Activated CD8-positive, alpha-beta memory T cell treated with anti-CD3 and anti-CD28 coated beads, Interleukin-2, amount 50 U/mL, for 24 hours (primary cell): ENCODE measurements around the gene PITPNM3.
A peak's percentile ranks its signal among the peaks of the same experiment; 100 is the strongest.

Experiments
- DNase-seq: peaks from one replicate; pipeline ENCODE4 v3.0.0-alpha.2; 2020; ENCODE audit errors: extremely low read depth

PITPNM3 gene

DNA sequence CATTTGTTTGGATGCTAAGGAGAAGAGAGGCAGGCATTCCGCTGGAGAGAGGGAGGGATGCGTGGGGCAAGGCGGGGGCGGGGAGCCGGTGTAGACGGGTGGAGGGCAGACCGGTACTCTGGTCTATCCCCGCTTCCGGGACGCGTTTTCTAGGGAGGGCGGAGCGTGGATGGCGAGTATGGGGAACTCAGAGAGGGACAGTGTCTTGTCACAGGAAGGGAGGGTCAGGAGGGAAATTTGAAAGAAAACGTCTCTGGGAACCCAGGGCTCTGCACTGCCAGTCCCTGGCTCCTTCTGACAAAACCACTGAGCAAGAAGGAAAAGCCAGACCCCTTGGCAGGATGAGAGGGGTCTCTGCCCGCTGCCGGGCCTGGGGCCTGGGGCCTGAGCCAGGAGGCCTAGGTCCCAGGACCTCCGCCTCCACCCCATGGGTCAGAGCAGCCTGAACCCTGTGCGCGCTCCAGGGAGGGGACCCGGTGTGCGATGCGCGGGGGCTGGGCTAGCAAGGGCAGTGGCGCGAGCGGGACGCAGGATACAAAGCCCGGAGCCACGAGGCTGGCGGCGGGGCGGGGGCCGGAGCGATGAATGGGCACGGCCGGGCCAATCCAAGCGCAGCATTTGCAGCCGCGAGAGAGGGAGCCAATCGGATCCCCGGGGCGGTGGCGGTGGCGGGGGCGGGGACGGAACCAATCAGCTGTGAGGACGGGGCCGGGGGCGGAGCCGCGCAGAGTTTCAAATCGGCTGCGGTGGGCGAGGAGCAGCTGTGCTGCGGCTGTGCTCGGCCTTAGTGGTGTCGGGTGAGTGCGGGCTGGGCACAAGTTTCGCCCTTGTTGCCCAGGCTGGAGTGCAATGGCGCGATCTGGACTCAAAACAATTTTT, 112.4 kb downstream of the PITPNM3 start, which contains the start of gene PIMREG:
Gene PIMREG, plus strand, starts transcription at position 764 of the 879 bp plus-strand sequence. CDS start 656 bp downstream, outside the sequence.
- peak; percentile 79 for DNase-seq

DNA sequence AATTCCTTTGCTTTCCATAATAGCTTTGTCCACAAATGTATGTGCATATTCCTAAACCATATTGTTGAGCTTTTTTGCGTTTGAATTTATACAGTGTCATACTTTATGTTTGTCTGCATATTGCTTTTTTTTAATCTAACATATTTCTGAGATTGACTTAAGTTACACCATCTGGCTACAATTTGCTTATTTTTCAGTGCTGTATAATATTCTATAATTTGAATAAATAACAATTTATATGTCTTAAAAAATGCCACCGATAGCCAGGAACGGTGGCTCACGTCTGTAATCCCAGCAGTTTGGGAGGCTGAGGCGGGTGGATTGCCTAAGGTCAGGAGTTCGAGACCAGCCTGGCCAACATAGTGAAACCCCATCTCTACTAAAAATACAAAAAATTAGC, 113.6 kb downstream of the PITPNM3 start:
- no peak for DNase-seq

DNA sequence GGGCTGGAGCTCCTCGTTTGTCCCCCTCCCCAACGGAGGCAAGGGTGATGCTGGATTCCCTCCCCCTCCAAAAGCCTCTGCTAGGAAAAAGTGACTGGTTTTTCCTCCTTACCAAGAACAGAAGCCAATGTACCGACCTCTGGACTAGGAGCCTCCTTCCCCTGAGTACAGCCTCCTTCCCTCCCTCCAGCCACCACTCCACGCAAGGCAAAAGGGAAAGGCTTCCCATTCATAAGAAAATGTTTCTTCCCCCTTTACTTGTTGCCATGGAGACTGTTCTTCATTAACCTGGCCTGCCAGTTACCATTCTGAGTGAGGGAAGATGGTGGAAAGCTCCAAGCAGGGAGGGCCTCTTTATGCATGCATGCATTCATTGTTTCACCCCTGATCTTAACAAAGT, 116.4 kb downstream of the PITPNM3 start:
- no peak for DNase-seq

DNA sequence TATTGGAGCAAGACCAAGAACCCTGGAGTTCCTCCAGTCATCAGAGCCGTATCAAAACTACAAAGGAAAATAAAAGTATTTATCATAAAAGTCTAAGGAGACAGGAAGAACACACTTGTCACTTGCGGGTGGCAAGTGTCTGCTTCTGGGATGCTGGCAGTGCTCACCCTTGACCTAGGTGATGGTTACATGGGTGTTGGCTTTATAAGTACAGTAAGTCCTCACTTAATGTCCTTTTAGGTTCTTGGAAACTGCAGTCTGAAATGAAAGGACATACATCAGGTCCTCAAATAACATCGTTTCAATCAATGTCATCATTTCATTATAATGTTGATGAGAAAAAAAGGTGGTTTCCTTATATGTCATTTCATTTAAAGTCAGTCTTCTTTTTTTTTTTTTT, 118.4 kb downstream of the PITPNM3 start:
- no peak for DNase-seq

DNA sequence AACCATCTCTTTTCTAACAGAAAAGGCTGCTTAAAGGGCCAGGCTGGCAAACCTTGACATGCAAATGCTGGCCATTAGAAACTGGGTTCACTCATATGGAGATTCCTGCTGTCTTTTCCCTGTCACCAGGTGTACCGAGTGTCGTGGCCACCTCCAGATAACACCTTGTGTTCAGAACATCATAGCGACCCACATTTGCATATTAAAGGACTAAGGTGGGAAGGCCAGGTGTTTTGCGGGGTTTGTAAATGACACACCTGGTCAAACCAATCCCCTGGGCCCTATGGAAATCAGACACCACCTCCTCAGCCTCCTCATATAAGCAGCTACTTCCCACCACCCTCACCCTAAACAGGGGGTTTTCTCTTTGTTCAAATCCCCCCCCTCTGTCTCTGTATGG, 118.9 kb downstream of the PITPNM3 start:
- no peak for DNase-seq

DNA sequence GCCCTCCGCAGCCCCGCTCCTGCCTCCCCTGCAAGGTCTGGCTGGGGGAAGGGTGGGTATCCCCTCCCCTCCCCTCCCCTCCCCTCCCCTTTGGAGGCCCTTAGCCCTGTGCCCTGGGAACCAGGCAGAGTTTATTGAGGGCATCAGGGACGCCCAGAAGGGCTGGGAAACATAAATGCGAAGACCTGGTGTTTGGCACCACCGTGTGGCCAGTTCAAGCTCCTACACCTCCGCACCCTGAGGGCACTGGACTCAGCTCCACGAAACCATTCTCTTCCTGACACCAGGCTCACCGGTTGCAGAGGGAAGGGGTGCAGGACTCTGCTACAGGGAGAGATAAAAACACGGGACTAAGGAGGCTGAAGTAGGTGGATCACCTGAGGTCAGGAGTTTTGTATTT, 120.4 kb downstream of the PITPNM3 start:
- DNase-seq = peak; percentile 18

DNA sequence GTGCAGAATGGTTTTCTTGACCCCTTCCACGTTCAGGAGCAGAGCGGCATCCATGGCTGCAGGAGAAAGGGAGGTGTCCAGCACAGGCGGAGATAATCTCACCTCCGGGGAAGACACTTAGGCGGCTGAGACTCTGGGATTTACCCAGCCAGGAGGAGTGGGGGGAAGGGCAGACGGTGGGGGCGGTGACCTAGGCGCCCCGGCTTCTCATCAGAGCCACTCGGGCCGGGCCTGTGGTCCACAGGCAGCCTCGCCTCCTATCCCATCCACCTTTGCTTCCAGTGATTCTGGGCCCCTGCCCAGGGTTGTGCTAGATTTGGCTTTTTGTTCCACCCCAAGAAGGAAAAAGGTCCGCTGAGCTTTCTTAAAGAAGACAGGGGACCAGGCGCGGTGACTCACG, 121.3 kb downstream of the PITPNM3 start, which contains the start of gene AIPL1:
Gene AIPL1, minus strand, starts transcription at position 71 of the 400 bp plus-strand sequence. Its CDS starts 17 bp downstream, at position 54.
- DNase-seq = no peak

DNA sequence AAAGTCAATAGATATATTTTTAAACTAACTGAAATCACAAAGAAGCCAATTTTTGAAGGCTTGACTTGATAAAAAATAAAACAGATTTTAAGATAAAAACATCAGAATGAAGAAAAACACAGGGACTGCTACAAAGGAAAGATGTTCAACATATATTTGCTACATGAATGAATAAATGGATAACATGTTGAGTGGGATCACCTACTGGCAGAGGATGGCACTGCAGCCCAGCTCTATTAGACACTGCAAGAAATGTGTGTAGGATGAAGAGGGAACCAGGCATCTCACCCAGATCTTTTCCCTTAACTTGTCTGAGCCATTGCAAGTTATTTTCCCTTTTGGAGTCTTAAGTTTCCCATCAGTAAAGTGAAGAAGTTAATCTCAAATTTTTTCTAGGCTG, 125.6 kb downstream of the PITPNM3 start:
- no peak for DNase-seq

DNA sequence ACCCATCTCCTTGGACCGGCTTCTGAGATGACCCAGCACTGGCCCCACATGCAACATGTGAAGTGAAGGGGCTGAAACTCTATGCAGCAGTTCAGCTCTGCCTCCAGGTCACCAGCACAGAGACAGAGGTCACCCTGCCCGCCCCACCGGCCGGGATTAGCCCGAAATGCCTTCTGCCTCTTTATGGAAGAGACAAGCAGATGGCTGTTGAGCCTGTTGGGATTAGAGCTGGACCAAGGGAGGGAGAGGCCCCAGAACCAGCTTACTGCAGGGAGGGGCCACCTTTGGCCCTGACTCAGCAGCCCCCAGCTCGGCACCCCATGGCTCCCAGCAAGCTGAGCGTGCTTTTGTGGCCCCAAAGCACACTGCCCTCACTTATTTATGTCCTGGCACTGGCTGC, 127.1 kb downstream of the PITPNM3 start:
- no peak for DNase-seq

DNA sequence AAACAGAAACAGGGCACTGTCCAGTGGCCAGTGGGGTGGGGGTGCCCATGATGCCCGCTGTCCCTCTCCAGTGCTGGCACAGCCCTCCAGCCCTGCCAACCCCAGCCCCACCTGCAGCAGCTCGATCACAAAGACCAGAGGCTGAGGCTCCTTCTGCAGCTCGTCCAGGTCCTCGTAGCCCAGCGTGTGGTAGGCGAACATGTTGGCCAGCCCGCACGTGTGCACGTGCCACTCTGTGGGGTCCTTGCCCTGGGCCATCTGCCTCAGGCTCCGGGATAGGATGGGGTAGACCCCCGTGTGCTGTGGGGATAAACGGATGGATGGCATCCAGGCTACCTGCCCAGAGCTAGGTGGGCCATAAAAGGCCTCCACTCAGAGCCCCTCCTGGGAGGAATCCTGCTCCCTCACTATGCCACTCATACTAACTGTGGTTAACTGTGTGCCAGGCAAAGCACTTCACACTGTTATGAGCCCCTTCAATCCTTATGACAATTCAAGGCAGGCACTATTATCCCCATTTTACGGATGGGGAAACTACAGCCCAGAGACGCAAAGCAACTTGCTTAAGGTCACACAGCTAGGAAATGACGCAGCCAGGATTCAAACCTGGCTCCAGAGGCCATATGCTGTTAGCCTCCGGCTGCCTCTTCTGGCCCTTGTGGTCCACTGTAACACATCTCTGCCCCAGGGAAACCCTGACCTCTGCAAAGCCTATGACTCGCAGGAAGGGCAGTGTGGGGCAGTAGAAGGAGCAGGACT, 128.0 kb downstream of the PITPNM3 start:
- DNase-seq = no peak

DNA sequence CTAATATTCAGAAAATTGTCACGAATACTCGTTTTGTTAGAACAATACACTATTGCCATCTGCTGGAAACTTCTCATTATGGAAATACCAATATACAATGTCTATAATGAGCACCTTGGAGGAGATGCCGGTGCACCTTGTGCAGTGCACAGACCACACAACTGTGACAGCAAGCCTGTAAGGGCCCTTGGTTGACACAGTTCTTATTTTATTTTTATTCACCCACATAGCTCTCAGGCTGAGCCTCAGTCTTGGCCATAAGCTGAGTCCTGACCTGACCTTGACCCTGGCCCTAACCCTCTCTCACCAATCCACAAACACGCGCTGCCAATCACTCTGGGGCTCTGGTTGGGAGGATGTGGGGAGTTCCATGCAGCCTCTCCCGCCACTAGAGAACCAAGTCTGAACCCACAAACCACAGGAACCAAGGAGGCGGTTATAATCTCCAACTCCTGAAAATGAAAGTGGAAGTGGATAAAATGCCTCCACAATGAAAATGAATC, 129.0 kb downstream of the PITPNM3 start:
- DNase-seq = peak; percentile 19

DNA sequence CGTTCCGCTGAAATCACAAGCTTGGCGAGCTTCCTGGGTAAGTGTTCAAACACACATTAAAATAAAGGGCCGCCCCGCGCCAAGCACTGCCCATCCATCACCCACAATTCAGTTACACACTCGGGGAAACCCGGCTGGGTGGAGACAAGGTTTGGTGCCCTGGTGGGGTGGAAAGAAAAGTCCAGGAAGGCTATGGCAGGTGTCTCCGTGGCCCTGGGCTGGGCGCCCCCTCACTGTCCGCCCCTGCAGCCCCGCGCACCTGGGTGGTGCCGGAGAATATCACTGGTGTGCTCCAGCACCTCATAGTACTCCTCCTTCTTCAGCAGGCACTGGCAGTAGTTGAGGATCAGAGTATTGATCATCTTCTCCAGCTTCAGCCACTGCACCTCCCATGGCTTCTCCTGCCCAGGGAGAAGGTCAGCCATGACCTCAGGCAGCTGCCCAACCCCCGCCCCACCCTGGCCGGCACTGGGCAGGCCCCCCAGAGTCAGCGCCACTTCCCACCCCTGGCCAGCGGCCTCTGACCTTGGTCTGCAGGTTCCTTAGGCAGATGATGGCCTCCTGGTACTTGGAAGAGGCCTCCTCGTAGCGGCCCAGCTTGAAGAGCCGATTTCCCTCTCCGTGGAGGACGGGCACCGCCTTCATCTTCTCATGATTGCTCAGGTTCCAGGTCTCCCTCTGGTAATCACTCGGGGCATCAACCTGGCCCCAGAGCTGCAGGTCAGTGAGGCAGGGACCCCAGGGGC, 129.8 kb downstream of the PITPNM3 start:
- DNase-seq = no peak

DNA sequence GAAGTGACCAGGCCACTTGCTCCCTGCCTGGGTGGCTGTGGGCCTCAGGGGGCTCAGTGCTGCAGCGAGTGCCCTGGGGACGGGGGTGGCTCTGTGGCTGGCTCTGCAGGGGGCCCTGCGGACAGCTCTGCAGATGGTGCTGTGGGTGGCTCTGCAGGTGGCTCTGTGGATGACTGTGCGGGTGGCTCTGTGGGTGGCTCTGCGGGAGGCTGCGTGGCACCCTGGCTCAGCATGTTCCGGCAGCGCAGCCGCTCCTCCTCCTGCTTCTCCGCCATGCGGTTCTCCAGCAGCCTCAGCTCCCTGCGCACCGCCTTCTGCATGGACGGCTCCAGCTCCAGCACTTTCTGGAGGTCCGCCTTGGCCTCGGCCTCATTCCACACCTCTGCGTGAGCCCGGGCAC, 130.9 kb downstream of the PITPNM3 start:
- DNase-seq = no peak

DNA sequence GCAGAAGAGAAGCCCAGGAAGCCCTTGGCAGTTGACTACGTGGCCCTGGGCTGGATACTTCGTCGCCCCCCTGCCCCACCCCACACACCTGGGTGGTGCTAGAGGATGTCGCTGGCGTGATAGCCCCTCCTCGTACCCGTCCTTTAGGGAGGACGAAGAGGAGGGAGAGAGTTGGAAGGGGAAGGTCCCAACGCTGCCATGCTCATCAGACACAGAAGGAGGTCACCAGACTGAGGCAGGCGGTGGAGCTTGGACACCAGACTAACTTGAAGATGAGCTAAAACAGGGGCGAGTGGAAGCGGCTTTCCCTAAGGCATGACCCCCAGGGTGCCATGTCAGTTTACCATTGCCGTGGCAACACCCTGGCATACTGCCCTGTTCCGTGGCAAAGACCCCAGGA, 132.4 kb downstream of the PITPNM3 start:
- DNase-seq = no peak

DNA sequence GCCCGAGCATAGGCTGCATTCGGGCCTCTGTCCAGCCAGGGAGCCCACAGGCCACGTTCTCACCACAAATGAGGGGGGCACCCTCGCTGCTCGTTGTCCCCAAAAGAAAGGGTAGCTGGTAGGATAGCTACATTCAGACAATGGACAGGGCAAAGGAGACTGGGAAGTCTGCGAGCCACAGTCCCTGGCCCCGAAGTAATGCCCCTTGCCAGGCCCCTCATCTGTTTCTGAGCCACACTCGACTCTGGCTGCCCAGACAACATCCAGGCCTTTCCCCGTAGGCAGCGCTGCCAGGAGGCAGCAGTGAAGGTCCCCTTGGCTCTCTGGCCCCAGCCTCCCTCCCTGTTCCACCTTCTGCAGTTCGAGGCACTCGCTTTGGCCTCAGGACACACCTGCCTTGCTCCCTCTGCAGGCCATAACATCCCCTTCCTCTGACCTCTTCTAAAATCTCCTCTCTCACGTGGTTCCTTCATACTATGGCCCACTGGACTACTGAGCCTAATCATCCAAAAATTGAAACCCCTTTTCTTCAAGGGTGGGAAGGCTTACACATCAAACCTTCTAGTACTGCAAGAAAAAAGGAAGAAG, 133.6 kb downstream of the PITPNM3 start:
- DNase-seq = no peak

DNA sequence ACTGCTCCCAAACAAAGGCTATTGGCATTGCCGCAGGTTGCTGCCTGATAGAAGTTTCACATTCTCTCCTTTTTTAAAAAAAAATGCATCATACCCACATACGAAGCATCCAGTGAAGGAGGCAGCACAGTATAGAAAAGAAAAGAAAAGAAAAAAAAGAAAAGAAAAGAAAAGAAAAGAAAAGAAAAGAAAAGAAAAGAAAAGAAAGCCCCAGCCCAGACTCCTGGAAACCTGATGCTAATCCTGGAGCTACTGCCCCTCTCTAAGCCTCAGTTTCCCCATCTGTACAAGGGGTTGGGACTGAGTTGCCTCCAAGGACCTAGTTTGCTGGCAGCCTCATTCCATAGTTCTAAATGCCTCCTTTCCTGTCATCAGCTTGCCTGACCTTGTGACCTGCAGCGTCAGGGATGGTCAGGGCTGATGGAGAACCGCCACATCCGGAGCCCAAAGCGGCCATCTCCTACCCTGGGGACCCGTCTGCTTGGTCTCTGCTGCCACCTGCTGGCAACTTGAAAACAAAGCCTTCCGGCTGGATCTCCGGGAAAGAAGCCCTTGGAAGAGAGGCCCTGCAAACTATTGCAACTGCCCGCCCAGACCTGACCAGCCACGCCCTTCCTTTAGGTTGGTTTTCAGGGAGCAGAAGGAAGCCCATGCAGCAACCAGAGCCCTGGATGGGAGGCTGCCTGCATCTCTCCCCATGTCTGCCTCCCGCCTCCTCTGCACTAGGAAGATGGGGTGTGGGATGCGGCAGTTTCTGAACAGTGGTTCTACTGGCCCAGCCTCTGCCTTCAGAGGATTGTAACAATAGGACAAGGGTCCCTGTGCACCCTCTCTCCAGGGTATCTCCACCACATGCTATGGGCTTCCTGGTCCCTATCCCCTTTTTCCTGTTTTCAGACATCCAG, 134.4 kb downstream of the PITPNM3 start:
- peak; percentile 43 for DNase-seq

DNA sequence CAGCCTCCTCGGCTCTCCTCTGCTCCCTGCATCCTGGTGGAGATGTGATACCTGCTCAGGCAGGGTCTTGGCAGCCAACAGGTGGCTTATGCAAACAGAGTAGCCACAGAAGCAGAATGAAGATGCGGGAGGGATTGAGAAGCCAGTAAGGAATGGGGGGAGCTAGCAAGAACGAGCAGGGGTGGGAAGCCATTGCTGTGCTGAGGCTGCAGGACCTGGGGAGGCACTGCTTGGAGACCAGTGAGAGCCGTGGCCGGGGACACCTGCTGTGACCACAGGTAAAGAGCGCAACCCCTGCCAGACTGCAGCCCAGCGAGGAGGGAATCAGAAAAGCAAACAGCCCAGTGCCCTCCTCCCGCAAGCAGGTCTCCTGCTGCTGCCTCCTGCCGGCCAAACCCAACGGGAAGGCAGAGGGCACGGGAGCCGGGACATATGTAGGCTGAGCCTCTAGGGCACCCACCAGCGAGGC, 136.1 kb downstream of the PITPNM3 start:
- DNase-seq = no peak

DNA sequence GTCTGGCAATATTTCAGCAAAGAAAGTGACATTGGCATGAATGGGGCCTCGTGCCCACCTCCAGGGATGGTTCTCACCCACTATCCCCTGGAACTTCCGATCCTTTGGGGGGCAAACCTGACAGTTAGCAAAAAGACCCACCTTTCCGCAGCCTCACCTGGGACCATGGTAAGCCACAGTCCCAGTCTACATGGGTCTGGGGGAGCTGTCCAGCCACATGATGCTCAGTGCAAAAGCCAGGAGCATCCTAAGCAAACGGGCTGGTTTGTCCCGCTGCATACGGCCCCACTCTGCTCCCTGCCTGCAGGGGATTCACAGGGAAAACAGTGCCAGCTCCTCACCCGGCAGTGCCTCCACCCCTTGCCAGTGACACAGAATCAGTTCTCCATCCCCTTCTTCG, 140.7 kb downstream of the PITPNM3 start:
- no peak for DNase-seq

DNA sequence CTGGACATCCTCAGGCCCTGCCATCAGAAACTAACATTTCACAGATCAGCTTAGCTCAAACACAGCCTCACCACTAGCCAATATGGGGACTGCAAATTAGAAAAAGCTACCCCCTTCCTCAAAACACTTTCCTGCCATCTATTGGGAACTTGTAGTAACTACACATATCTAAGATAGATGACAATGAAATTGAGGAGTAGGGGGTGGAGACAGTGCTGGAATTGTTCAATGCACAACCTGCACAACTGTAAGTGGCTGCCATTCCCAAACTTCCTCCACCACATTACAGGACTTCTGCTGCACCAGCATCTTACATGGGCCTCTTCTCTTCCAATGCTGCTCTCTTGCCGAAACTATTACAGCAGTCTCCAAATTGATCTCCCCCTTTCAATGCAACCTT, 143.3 kb downstream of the PITPNM3 start:
- no peak for DNase-seq

DNA sequence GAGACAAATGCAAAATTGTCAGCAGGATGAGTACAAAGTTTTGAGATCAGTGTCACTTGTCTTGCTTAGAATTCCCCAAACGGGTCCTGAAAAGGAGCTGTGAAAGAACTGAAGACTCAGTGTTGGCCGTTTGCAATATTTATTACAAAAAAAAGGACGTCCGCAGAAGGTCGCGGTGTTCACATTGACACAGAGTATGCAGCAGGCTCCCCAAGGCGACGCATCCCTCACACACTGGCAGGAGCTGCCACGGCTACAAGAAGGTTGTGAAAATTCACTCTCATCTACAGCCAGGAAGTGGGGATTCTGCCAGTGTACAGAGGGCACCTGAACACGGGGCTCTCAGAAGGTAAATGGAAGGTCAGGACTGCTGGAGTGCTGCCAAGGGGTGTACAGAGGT, 147.6 kb downstream of the PITPNM3 start:
- DNase-seq = no peak
